Lower lobe of right lung (tissue), 2 donors: ENCODE measurements around the gene TNRC6B. TPM values are rescaled to one million over a fixed set of nuclear protein-coding genes. Genes with fewer than 3 reads are reported as not detected.
A peak's percentile ranks its signal among the peaks of the same experiment; 100 is the strongest.

ENCODE experiments used
- ATAC-seq, 2 donors: fragments of 200-7000 bp; cut with Tn5 transposase; one replicate each; pipeline ENCODE4 v1.9.1; 2020 to 2022; ENCODE audit warnings: mild to moderate bottlenecking in 2 of 2, moderate library complexity in 2 of 2
- DNase-seq: peaks from one replicate; pipeline ENCODE4 v3.0.0-alpha.2; 2020
- H3K27ac ChIP-seq: fragments of 200-600 bp; one replicate; pipeline ENCODE4 v1.8.0; 2022
- H3K27me3 ChIP-seq: fragments of 200-600 bp; one replicate; pipeline ENCODE4 v1.8.0; 2022; ENCODE audit warnings: low read depth
- H3K36me3 ChIP-seq: fragments of 200-600 bp; one replicate; pipeline ENCODE4 v1.8.0; 2022; ENCODE audit warnings: mild to moderate bottlenecking
- H3K4me1 ChIP-seq: fragments of 200-600 bp; one replicate; pipeline ENCODE4 v1.8.0; 2022
- H3K4me3 ChIP-seq: fragments of 200-600 bp; one replicate; pipeline ENCODE4 v1.8.0; 2022; ENCODE audit warnings: mild to moderate bottlenecking
- H3K9me3 ChIP-seq: fragments of 200-600 bp; one replicate; pipeline ENCODE4 v1.8.0; 2022
- intact Hi-C: fragments of 100-400 bp; cut with DNase I; formaldehyde crosslinking; loops from one replicate; pipeline ENCODE4 v1.11.0; 2022
- total RNA-seq: library from RNA; stranded (reverse); fragmentation: NEBNext Ultra II Directional; extraction: Animal tissue kit (Norgen Biotek cat#: 25700); gene quantifications from one replicate; pipeline ENCODE4 v1.2.1, GENCODE V29; 2021
- TF ChIP-seq, protein P1 (sequence below): fragments of 200-600 bp; IDR thresholded peaks from one replicate; pipeline ENCODE4 v1.8.0; 2022; ENCODE audit warnings: antibody characterized with exemption, mild to moderate bottlenecking
- donor health status: DM: no; HTN: yes; CAD: no; lungs with severe emphysema.

TNRC6B gene
- total RNA-seq, 1 donor from 2014 or later, result 54.6 TPM

DNA sequence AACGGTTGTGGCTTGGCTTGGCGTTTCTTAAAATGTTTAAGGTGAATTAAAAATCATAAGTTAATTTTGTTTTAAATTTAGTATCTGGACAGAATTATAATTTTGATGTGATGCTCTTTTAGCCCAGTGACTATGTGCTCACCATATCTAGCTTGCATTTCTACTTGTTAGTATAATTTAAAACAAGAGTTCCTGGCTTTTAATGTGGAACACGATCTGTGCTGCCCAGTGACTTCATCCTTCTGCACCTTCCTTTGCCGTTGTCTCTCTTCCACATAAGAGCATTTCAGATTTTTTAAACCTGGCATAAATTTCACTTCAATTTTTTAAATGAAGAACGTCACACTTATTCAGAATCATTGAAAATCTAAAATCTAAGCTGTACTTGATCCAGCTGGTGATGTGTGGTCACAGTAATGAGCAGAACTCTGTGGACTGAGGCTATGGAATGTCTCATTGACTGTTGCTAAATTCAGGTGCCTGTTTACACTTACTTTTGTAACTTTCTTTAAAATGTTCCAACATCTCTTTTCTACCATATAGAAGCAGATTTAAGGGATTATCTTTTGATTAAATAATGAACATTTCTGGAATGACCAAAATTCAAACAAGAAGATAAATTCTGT, 93.1 kb downstream of the TNRC6B start:
- Histone ChIP-seq H3K4me1 (peaks cover 20% of the 10 kb centered on the region), H3K27ac (no peak overlapping the region), H3K4me3 (no peak overlapping the region), H3K9me3 (no peaks in the 10 kb centered on the region), H3K36me3 (peaks cover 48% of the 10 kb centered on the region), H3K27me3 (no peaks in the 10 kb centered on the region)
- TF ChIP-seq, protein P1, sequence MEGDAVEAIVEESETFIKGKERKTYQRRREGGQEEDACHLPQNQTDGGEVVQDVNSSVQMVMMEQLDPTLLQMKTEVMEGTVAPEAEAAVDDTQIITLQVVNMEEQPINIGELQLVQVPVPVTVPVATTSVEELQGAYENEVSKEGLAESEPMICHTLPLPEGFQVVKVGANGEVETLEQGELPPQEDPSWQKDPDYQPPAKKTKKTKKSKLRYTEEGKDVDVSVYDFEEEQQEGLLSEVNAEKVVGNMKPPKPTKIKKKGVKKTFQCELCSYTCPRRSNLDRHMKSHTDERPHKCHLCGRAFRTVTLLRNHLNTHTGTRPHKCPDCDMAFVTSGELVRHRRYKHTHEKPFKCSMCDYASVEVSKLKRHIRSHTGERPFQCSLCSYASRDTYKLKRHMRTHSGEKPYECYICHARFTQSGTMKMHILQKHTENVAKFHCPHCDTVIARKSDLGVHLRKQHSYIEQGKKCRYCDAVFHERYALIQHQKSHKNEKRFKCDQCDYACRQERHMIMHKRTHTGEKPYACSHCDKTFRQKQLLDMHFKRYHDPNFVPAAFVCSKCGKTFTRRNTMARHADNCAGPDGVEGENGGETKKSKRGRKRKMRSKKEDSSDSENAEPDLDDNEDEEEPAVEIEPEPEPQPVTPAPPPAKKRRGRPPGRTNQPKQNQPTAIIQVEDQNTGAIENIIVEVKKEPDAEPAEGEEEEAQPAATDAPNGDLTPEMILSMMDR, result no peak
- intact Hi-C loops, result no loop called here
- DNase-seq (no peak), ATAC-seq (no peak)

DNA sequence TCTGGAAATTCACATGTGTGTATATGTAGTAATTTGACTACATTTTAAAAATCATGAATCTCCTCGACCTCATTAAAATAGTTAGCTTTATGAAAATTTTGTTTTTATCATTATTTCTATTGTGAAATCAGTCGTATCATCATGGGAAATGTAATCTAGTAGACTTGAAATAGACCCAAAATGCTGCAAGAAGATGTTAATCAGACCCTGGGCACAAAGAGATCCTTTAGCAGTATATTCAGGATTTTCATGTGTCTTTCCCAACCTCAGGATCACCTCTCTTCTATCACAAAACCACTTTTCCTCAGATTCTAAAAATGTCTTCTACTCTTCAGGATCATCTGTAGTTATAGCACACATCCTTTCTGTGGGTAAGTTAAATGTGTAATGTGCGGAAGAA, 93.7 kb downstream of the TNRC6B start:
- H3K9me3 ChIP-seq, result no peaks in the 10 kb centered on the region
- TF ChIP-seq, protein P1, result no peak
- peaks cover 44% of the 10 kb centered on the region for H3K36me3 ChIP-seq
- DNase-seq (no peak), ATAC-seq (no peak)
- intact Hi-C loops, result no loop called here
- H3K4me3 ChIP-seq, result no peak overlapping the region
- no peaks in the 10 kb centered on the region for H3K27me3 ChIP-seq
- H3K4me1 ChIP-seq, result peaks cover 23% of the 10 kb centered on the region
- no peak overlapping the region for H3K27ac ChIP-seq

DNA sequence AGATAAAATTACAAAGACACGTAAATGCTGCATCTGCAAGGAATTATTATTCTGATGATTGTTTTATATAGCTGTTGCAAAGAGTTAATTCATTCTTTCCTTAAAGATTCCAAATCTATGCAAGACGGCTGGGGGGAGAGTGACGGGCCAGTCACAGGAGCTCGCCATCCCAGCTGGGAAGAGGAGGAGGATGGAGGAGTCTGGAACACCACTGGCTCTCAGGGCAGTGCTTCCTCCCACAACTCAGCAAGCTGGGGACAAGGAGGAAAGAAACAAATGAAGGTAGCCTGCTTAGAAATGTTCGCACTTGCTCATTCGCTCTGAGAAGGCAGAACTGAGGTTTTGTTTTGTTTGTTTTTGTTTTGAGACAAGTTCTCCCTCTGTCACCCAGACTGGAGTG, 95.6 kb downstream of the TNRC6B start:
- Histone ChIP-seq H3K4me1 (peaks cover 31% of the 10 kb centered on the region), H3K9me3 (no peaks in the 10 kb centered on the region), H3K36me3 (peaks cover 41% of the 10 kb centered on the region), H3K4me3 (no peak overlapping the region), H3K27ac (no peak overlapping the region), H3K27me3 (no peaks in the 10 kb centered on the region)
- DNase-seq (no peak), ATAC-seq (no peak)
- TF ChIP-seq, protein P1, result no peak
- intact Hi-C loops, result no loop called here

GRCh38 chr22:40276996-40277823, 99.5 kb downstream of the TNRC6B start:
- no peak for DNase-seq
- H3K4me3 ChIP-seq, result peak overlapping the region; percentile 43
- no peaks in the 10 kb centered on the region for H3K27me3 ChIP-seq
- H3K4me1 ChIP-seq, result peaks cover 21% of the 10 kb centered on the region
- ATAC-seq, result peak in 1 of 2 donors; percentile 58
- TF ChIP-seq, protein P1, result no peak
- H3K27ac ChIP-seq, result peak overlapping the region; percentile 75
- no peaks in the 10 kb centered on the region for H3K9me3 ChIP-seq
- H3K36me3 ChIP-seq, result peaks cover 63% of the 10 kb centered on the region
- intact Hi-C loops, result no loop called here

GRCh38 chr22:40279017-40279416, 101.3 kb downstream of the TNRC6B start:
- H3K9me3 ChIP-seq, result no peaks in the 10 kb centered on the region
- DNase-seq, result no peak
- H3K27ac ChIP-seq, result no peak overlapping the region
- ATAC-seq, result no peak
- no peaks in the 10 kb centered on the region for H3K27me3 ChIP-seq
- TF ChIP-seq, protein P1, result no peak
- intact Hi-C loops, result no loop called here
- H3K4me1 ChIP-seq, result peaks cover 20% of the 10 kb centered on the region
- H3K36me3 ChIP-seq, result peaks cover 62% of the 10 kb centered on the region
- H3K4me3 ChIP-seq, result no peak overlapping the region
